ENCODE measurements around the gene IKZF1.

DNA sequence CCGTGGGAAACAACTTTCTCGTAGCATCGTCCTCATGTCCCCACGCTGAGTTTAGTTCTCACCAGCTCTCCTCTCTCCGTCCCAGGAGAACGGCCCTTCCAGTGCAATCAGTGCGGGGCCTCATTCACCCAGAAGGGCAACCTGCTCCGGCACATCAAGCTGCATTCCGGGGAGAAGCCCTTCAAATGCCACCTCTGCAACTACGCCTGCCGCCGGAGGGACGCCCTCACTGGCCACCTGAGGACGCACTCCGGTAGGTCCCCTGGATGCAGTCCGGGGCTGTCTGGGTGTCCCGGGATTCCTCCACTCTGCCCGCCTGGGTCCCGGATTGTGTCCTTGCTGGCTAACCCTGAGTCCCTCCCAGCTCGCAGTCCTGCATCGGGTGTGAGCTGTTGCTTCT, 77.9 kb downstream of the IKZF1 start:
- no peak for TF ChIP-seq U2AF1 (optimal IDR thresholded peaks at IDR 0.05; ENCODE audit: low read depth, low read length)
- TF ChIP-seq, protein P1, sequence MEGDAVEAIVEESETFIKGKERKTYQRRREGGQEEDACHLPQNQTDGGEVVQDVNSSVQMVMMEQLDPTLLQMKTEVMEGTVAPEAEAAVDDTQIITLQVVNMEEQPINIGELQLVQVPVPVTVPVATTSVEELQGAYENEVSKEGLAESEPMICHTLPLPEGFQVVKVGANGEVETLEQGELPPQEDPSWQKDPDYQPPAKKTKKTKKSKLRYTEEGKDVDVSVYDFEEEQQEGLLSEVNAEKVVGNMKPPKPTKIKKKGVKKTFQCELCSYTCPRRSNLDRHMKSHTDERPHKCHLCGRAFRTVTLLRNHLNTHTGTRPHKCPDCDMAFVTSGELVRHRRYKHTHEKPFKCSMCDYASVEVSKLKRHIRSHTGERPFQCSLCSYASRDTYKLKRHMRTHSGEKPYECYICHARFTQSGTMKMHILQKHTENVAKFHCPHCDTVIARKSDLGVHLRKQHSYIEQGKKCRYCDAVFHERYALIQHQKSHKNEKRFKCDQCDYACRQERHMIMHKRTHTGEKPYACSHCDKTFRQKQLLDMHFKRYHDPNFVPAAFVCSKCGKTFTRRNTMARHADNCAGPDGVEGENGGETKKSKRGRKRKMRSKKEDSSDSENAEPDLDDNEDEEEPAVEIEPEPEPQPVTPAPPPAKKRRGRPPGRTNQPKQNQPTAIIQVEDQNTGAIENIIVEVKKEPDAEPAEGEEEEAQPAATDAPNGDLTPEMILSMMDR (CRISPR knock-in tag; IDR thresholded peaks at IDR 0.05), result no peak
- no peak for TF ChIP-seq ZNF224 (CRISPR knock-in tag; IDR thresholded peaks at IDR 0.05)
- no peak for TF ChIP-seq SOX13 (IDR thresholded peaks at IDR 0.05)
- TF ChIP-seq SOX13 (CRISPR knock-in tag; conservative IDR thresholded peaks at IDR 0.05 in 1 of 2, IDR thresholded peaks at IDR 0.05 in 1 of 2), result no peak
- TF ChIP-seq ZNF274 (CRISPR knock-in tag; IDR thresholded peaks at IDR 0.05), result no peak
- no peak for TF ChIP-seq RAD21 (CRISPR knock-in tag; IDR thresholded peaks at IDR 0.05)
- no peak for TF ChIP-seq KAT8 (CRISPR knock-in tag; IDR thresholded peaks at IDR 0.05)
- no peak for TF ChIP-seq ZBTB38 (CRISPR knock-in tag; IDR thresholded peaks at IDR 0.05)
- TF ChIP-seq HIVEP1 (CRISPR knock-in tag; IDR thresholded peaks at IDR 0.05), result no peak
